ENCODE results near the gene EXT2.

The EXT2 gene

DNA sequence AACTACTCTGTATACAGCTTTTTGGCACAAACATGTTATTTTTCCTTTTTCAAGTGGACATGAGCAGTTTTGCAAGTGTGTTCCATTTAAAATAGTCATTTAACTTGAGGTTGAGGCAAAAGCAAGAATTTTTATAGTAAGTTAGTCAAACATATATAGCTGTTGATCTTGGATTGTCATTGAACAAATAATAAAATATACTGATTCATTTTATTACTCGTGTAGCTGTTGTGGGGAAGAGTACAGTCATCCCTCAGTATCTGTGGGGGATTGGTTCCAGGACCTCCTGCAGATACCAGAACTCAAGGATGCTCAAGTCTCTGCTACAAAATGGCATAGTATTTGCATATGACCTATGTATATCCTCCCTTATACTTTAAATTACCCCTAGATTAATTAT, 45.3 kb downstream of the EXT2 start:
- TF ChIP-seq, protein P1, sequence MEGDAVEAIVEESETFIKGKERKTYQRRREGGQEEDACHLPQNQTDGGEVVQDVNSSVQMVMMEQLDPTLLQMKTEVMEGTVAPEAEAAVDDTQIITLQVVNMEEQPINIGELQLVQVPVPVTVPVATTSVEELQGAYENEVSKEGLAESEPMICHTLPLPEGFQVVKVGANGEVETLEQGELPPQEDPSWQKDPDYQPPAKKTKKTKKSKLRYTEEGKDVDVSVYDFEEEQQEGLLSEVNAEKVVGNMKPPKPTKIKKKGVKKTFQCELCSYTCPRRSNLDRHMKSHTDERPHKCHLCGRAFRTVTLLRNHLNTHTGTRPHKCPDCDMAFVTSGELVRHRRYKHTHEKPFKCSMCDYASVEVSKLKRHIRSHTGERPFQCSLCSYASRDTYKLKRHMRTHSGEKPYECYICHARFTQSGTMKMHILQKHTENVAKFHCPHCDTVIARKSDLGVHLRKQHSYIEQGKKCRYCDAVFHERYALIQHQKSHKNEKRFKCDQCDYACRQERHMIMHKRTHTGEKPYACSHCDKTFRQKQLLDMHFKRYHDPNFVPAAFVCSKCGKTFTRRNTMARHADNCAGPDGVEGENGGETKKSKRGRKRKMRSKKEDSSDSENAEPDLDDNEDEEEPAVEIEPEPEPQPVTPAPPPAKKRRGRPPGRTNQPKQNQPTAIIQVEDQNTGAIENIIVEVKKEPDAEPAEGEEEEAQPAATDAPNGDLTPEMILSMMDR (IDR thresholded peaks at IDR 0.05) = no peak

DNA sequence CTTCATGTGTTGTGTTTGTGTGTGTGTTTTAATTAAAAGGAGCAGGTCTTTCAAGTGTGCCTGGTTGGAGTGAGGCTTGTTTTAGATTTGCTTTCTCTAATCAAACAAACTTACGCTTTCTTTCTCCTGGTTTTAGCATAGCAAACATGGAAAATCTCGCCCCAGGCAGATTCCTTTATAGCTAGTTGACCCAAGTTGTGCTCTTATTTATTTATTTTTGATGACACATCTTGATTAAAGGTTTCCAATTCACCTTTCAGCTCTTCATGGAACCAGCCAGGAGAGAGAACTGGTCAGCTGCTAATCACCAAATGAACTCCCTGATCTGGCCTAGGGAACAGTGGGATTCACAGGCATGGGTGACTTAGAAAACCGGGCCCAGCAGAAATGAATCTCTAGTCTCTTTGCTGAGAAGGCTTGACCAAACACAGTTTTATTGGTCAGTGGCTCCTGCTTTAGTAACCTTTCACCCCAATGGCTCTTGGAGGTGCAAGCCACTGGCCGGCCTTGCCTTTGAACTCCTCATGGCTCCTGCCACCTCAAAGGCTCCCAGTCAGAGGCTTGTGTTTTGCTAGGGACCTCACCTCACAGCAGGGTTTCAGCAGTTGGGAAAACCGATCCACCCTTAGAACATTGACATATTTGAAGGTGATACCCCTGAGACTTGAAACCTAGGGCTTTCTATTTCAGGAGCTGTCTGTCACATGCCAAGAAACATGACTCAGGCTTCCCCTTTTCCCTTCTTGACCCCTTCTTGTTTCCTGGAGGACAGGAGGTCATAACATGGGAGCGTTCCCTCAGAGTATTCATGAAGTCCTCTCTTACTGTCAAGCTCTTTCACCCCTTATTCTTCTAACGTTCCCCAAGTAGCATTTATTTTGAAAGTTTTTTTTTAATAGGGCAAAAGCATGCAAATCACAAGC, 48.8 kb downstream of the EXT2 start:
- TF ChIP-seq, protein P1 (IDR thresholded peaks at IDR 0.05) = no peak

DNA sequence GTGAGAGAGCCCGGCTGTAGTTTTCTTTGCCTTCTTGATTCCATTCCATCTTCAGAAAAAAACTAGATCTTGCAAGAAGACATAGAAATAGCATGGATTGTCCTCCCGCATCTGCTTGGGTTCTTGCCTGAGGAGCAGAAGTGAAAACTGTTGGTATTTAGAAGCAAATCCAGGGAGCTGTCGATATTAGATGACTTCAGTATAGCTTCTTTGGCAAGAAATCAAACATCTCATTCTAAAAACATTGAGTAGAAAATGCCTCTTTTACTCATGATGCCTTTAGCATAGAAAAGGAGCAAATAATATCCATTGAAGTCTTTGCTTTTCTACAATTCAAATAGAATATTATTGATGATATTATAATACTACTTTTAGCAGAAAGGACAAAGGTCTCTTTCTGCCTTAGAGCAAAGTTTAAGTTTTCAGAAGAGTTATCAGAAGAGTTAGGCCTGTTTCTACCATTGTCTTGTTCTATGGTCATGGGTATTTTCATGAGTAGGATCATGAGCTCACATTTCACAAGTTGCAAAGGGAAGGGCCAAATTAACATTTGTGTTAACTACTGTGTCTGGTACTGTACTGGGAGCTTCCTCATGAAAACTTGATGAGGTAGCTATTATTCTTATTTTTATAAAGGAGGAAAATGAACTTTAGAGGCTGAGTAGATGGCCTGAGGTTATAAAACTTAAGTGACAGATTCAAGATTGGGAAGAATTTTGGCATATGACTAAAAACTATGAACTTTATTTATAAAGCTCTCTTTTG, 49.7 kb downstream of the EXT2 start:
- TF ChIP-seq, protein P1 (IDR thresholded peaks at IDR 0.05) = no peak

DNA sequence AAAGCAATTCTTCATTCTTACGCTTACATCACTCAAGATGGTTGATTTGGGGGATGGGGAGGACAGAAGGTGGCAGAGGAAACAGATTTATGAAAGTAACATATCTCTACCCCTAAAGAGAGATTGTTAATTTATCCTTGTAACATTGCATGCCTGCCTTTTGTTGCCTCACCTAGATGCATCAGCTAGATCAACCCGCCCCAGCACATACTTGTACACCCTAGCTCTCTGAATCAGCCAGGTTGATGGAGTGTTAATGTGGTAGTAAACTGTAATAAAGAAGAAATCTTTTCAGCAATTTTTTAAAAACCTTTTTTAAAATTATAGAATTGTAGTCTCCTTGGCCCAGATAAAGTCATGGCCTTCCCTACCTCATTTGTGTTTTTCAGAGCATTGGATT, 51.5 kb downstream of the EXT2 start:
- TF ChIP-seq, protein P1 (IDR thresholded peaks at IDR 0.05) = no peak

GRCh38 chr11:44147751-44148150, 52.3 kb downstream of the EXT2 start:
- TF ChIP-seq, protein P1 (IDR thresholded peaks at IDR 0.05) = no peak

DNA sequence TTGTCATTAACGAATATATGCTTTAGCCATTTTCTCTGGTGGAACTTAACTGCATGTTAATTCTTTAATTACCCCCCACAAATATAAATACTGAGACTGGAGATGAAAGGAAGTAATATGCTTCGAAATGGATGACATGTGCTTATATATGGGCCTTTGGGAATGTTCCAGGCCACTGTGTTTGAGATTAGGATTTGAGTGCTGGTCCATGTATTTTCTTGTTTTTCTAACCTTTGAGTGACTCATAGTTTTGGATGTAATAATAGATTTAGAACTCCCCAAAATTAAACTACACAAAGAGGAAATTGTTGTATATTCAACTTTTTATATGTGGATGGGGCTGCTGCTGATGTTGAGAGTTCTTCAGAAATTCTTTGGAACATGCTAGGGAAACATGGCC, 54.2 kb downstream of the EXT2 start:
- TF ChIP-seq, protein P1 (IDR thresholded peaks at IDR 0.05) = no peak

GRCh38 chr11:44150401-44150800, 54.9 kb downstream of the EXT2 start:
- TF ChIP-seq, protein P1 (IDR thresholded peaks at IDR 0.05) = no peak
